Iris pigment epithelial cell (primary cell): ENCODE measurements around the gene BLVRB.
"Not testable (repeated sequence)": the region's sequence is repeated elsewhere in the genome, so short reads cannot be mapped to it uniquely, and the experiment has no call there.

Experiments
- DNase-seq: peaks from one replicate; pipeline ENCODE4 v3.0.0-alpha.2; 2011; ENCODE audit warnings: low read depth

The BLVRB gene

DNA sequence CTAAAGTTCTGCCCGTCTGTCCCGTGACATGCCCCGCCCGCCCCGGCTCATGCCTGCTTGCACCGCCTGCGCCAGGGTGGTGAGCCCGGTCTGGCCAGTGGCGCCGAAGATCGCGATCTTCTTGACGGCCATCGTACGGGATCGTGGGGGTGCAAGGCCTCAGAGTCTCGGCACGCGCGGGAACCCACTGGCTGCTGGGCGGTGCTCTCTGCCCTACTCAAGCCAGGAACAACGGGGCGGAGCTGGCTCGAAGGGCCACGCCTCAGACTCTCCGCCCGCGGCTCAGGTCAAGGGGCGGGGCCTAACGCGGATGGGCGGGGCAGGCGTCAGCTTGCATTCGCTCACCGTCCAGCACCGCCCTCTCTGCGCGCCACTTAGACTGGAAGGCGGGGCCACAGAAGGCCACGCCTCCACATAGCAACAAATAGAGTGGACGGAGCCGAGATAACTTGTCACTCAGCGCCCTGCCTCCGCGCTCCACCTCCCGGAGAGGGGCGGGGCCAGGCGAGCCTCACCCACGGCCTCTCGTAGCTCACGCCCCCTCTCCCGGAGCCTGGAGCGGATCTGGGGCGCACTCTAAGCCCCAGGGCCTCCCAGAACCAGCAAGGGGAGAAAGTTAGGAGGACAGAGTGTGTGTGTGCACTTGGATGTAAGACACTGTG is at the start of gene BLVRB:
Gene BLVRB, minus strand, starts transcription at position 189 of the 662 bp plus-strand sequence. Its CDS starts 57 bp downstream, at position 132.
- peak; percentile 99 for DNase-seq

DNA sequence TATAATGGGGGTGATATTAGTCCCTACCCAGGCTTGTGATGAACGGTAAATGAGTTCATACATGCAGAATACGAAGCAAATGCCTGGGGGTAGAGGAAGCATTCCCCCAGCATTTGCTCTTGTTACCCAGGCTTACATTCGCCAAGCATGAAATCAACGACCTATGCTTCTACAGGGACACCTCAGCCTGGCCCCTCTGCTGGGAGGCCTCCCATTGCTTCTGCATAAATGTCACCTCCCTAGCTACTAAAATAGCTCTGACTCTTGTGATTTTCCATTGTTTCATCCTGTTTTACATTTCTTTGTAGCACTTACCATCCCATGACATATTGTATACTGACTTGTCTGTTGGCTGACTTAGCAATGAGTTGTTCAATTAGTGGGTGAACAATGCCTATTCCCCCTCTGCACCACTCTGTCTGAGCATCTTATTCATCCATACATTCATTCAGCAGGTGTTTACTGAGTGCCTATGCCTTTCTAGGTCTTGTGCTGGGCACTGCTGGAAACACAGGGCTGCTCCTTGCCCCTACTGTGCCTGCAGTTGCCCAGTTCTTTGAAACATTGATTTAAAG is 48.3 kb upstream of the BLVRB start:
- DNase-seq, result no peak

DNA sequence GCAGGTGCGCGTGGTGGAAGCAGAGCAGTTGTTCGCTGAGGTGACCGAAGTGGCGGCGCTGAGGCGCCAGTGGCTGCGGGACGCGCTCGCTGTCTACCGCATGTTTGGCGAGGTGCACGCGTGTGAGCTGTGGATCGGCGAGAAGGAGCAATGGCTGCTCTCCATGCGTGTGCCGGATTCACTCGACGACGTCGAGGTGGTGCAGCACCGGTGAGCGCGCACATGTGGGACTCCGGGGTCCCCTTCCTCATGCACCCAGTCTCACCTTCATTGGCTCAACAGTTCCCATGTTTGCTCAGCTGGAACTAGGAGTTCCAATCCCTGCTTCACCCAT is 47.8 kb upstream of the BLVRB start:
- no peak for DNase-seq

DNA sequence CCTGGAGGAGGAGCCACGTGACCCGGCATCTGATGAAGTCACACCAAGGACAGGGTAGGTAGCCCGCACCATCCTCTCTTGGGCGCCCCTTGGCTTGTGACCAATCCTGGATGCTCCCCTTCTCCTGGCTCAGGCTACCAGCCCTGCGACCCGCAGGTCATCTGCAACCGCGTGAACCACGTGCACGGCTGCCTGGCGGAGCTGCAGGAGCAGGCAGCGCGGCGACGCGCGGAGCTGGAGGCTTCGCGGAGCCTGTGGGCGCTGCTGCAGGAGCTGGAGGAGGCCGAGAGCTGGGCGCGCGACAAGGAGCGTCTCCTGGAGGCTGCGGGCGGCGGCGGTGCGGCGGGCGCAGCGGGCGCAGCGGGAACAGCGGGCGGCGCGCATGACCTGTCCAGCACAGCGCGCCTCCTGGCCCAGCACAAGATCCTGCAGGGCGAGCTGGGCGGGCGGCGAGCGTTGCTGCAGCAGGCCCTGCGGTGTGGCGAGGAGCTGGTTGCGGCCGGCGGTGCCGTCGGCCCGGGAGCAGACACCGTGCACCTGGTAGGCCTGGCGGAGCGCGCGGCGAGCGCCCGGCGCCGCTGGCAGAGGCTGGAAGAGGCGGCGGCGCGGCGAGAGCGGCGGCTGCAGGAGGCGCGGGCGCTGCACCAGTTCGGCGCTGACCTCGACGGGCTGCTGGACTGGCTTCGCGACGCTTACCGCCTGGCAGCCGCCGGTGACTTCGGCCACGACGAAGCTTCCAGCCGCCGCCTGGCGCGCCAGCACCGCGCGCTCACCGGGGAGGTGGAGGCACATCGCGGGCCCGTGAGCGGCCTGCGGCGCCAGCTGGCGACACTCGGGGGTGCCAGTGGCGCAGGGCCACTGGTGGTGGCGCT is 47.2 kb upstream of the BLVRB start:
- DNase-seq, result peak; percentile 33

DNA sequence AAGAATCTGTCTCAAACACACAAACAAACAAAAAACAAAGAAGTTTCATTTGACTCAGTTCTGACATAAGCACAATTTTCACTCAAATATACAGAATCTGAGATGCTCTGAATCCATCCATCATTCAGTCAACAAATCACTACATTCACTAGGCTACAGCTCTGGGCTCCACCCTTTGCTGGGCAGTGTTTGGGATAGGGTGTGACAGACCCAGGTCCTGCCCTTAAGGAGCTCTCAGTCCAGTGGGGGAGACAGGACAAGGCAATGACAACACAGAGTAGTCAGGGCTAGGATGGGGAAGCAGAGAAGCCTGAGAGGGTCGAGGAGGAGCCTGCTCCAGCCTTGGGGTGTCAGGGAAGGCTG is 46.5 kb upstream of the BLVRB start:
- DNase-seq, result no peak

DNA sequence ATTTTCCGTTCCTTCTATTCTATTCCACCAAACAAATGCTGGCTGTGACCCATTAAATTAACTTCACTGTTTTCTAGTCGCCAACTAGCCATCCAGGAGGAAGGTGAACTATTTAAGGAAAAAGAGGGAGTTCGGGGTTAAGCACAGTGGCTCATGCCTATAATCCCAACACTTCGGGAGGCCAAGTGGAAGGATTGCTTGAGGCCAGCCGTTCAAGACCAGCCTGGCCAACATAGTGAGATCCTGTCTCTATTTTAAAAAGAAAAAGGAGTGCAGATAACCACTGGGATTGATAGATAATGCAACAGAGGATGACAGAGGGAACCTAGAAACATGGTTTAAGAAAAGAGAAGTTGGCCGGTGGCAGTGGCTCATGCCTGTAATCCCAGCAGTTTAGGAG is 45.9 kb upstream of the BLVRB start:
- no peak for DNase-seq

DNA sequence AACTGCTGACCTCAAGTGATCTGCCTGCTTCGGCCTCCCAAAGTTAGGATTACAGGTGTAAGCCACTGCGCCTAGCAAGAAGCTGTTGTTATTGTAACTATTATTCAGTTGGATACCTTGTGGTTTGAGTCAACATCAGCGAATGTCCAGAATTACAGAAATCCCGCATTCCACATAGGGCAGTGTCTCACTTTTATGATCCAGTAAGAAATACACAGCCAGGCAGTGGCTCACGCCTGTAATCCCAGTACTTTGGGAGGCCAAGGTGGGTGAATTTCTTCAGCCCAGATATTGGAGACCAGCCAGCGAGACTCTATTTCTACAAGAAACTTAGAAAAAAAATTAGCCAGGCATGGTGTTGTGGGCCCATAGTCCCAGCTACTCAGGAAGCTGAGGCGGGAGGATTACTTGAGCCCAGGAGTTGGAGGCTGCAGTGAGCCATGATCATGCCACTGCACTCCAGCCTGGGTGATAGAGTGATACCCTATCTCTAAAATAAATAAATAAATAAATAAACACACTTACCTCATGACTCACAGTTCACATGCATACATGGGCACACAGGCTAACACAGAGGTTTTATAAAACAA is 45.1 kb upstream of the BLVRB start:
- DNase-seq, result no peak

DNA sequence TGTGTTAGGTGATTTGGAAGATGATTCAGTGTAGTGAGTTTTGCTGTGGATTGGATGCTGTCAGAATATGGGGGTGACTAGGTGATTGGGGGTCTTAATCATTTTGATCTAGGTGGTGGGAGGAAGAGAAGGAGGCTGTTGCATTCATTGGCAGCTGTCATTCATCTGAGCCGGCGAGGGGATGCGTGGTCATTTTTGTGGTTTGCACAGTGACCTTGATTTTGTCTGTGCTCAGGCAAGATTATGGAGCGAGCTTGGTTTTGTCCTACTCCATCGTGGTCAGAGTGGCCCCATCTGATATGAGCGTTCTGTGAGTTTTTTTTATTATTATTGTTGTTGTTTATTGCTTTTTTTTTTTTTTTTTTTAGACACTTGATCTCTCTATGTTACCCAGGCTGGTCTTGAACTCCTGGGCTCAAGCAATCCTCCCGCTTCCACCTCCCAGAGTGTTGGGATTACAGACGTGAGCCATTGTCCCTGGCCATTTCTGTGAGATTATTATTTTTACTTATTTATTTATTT is 43.3 kb upstream of the BLVRB start:
- DNase-seq, result no peak

DNA sequence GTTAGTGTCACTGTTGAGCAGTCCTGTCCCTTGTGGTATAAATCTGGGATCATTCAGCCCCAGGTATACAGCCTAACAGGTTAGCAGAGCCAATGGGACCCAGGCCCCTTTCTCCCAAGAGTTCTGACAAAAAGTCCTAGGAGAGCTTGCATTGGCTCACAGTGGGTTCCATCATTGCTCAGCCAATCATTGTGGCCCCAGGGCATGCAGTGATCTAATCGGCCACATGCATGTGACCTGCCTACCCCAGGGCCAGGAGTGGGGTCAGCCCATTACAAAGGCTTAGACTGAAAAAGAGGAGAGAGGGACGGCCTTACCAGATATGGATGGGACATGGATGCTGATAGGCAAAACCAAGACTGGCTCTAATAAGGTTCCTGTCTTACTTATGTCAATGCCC is 42.3 kb upstream of the BLVRB start:
- DNase-seq, result no peak

DNA sequence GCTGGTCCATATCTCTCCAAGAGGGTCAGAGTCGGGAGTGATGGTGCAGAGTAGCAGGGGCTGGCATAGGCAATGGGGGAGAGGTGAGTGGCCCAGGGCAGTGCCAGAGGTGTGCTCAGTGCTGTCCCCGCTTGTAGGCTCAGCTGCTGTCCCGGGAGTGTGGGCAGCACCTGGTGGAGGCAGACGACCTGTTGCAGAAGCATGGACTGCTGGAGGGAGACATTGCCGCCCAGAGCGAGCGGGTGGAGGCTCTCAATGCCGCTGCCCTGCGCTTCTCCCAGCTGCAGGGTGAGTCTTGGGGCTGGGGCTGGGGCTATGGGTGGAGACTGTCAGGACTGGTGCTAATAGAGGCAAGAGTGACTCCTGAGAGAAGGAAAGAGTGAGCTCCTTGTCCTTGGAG is 40.6 kb upstream of the BLVRB start:
- DNase-seq, result no peak

DNA sequence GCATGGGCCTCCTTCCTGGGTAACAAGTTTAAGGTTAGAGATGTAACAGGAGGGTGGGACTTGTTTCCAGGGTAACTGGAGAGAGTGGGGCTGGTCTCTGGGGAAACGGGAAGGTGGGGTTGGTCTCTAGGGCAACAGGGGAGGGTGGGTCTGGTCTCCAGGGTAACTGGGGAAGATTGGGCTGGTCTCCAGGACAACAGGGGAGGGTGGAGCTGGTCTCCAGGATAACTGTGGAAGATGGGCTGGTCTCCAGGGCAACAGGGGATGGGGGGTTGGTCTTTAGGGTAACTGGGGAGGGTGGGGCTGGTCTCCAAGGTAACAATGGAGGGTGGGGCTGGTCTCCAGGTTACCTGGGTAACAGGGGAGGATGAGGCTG is 37.8 kb upstream of the BLVRB start:
- no peak for DNase-seq

DNA sequence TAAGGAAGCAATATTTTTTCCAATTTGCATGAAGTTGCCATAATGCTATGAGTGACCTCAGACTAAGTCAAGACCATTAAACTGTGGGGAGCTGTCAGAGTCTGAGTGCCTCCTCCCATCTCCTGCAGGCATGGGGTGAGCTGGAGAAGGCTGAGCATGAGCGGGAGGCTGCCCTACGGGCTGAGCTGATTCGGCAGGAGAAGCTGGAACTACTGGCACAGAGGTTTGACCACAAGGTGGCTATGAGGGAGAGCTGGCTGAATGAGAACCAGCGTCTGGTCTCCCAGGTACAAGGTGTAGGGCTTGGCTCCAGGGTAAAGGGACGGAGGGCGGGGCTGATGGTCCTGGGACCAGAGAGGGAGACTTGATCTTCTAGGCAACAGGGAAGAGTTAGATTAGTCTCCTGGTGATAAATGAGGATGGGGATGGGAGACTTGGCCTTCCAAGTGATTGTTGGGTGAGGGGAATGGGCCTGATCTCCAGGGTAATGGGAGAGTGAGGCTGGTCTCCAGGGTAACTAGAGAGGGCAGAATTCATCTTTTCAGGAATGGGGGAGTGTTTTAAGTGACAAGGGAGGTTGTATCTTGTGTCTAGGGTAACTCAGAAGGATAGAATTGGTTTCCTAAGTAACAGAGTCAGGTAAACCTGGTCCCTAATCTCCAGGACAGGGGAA is 37.2 kb upstream of the BLVRB start:
- DNase-seq, result no peak

DNA sequence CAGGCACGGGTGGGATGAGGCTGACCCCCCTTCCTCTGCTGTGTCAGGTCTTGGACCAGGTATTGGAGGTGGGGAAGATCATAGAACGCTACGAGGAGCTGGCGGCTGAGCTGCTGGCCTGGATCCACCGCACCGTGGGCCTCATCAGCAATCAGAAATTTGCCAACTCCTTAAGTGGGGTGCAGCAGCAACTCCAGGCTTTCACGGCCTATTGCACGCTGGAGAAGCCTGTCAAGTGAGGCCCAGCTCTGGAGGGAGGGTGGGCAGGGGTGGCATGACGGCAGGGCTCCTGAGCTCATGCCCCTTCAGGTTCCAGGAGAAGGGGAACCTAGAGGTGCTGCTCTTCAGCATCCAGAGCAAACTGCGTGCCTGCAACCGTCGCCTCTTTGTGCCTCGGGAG is 36.5 kb upstream of the BLVRB start:
- no peak for DNase-seq

DNA sequence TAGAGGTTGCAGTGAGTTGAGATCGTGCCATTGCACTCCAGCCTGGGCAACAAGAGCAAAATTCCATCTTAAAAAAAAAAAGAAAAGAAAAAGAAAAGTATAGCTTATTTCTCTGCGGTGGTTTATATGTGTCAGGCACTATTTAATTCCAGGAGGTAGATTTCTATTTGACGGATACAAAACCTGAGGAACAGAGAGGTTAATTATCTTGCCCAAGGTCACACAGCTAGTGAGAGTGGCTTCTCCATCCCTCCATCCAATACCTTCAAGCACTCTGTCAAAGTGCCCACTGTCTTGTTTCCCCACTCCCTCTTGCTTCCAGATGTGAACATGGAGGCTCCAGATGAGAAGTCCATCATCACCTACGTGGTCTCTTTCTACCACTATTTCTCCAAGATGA is 36.1 kb upstream of the BLVRB start:
- DNase-seq, result no peak

DNA sequence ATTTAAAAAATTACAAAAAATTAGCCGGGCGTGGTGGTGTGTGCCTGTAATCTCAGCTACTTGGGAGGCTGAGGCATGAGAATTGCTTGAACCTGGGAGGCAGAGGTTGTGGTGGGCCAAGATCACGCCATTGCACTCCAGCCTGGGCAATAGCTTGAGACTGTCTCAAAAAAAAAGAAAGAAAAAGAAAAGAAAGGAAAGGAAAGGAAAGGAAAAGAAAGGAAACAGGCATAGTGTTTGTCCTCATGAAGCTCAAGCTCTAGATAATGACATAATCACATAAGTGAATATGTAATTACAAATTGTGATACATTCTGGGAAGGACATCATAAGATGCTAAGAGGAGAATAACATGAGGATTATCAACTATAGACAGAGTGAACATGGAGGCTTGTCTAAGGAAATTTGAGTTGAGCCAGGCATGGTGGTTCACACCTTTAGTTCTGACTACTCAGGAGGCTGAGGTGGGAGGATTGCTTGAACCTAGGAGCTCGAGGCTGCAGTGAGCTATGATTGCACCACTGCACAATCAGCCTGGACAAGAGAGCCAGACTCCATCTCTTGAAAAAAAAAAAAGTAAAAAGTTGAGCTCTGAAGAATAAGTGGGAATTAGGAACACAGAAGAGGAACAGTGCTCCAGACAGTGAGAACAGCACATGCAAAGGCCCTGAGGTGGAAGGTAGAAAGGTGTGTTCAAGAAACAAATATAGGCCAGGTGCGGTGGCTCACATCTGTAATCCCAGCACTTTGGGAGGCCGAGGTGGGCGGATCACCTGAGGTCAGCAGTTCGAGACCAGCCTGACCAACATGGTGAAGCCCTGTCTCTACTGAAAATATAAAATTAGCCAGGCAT is 35.4 kb upstream of the BLVRB start:
- DNase-seq, result not testable (repeated sequence)

DNA sequence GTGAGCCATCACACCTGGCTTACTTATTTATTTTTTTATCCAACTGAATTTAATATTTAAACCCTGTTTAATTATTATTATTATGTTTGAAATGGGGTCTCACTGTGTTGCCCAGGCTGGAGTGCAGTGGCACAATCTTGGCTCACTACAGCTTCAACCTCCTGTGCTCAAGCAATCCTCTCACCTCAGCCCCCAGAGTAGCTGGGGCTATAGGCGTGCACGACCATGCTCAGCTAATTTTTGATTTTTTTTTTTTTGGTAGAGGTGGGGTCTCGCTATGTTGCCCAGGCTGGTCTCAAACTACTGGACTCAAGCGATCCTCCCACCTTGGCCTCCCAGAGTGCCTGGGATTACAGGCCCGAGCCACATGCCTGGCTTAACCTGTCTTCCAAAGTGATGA is 33.8 kb upstream of the BLVRB start:
- DNase-seq, result no peak

DNA sequence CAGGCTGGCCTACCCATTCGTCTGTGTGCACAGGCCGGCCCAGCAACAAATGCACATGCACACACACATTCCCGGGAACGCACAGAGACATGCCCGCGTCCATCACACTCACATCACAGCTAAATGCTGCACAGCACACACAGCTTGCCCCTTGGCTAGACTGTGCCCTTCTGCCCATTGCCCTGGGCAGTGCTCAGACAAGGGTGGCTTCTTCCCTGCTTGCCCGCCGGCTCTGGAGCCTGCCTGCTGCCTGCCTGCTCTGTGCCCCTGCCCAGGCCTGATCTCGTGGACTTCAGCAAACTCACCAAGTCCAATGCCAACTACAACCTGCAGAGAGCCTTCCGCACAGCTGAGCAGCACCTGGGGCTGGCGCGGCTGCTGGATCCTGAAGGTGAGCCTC is 31.7 kb upstream of the BLVRB start:
- no peak for DNase-seq

DNA sequence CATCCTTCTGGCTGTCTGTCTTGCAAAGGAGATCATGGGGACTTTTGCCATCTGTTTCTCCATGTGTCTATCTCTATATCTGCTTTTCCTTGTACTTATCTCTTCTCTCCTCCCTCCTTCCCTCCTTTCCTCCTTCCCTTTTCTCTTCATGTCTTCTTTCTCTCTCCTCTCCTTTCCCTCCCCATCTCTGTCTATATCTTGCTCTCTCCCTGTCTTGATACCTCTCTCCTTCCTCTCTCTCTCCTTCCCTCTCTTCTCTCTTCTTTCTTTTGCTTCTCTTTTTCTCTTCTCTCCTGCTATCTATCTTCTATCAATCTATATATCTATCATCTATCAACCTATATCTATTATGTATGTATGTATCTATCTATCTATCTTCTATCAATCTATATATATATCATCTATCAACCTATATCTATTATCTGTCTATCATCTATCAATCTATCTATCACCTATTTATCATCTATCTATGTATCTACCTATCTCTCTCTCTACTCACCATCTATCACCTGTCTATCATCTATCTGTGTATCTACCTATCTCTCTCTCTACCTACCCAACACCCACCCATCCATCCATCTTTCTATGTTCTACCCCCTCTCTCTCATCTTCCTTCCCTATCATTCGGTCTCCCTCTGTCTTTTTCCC is 28.8 kb upstream of the BLVRB start:
- DNase-seq, result no peak

DNA sequence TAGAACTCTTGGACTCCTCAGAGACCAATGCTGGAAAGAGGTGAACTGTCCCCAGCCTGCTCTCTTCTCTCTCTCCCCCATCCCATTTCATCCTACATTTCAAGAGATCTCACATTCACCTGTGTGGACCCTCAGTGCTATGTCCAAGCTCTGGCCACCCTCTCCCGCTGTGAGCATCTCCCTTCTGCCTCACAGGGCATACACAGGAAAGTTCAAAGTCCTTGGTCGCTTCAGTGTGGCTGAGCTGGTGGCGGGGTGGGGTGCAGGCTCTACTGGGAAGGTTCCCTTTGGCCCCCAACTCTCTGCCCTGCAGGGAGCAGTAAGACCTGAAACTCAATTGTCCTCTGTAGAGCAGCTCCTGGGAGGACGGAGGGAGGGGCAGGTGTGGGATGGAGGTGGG is 28.2 kb upstream of the BLVRB start:
- DNase-seq, result no peak

DNA sequence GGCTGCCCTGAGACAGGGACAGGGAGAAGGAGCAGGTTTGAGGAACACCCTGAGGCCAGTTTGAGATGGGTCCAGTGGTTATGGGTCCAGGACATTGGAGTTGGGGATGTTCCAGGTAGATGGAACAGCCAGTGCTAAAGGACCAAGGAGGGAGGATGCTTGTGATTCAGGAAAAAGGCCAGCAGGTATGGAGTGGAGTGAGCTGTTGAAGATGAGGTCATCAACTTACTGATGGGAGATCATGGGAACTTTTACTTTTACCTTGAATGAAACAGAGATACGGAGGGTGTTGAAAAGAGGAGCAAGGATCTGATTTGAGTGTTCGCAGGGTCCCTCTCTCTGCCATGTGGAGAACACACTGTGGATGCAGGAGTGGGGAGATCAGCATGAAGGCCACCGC is 26.7 kb upstream of the BLVRB start:
- no peak for DNase-seq

DNA sequence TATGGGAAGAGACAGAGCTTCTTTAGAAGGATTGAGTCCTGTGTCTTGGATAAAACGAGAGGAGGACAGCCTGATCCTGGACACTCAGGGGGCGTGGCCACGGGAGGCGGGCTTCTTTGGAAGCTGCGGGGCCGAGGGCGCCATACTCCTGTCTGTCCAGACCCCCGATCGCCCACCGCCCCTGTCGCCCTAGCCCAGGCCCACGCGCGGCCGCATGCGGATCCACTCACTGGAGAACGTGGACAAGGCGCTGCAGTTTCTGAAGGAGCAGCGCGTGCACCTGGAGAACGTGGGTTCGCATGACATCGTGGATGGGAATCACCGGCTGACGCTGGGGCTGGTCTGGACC is 24.3 kb upstream of the BLVRB start:
- DNase-seq, result no peak
